HEK293 (cell line): Measurements from ENCODE around the gene SNX5.

Experiments used
- INSM2 ChIP-seq: fragments of 450-650 bp; formaldehyde crosslinking; IDR thresholded peaks from 2 replicates; pipeline ENCODE4 v1.5.1; 2016; ENCODE audit warnings: missing biosample characterization, missing genetic modification characterization
- KLF10 ChIP-seq: fragments of 450-650 bp; IDR thresholded peaks from 2 replicates; pipeline ENCODE4 v1.5.1; 2018; ENCODE audit warnings: missing biosample characterization, mild to moderate bottlenecking, missing genetic modification characterization
- SP7 ChIP-seq: fragments of 450-650 bp; formaldehyde crosslinking; IDR thresholded peaks from 2 replicates; pipeline ENCODE4 v1.5.1; 2016; ENCODE audit warnings: missing biosample characterization, missing genetic modification characterization
- ZBTB26 ChIP-seq: fragments of 450-650 bp; formaldehyde crosslinking; optimal IDR thresholded peaks from 2 replicates; pipeline ENCODE3; 2016; ENCODE audit warnings: missing biosample characterization, mild to moderate bottlenecking, missing genetic modification characterization
- ZBTB7A ChIP-seq: fragments of 450-650 bp; formaldehyde crosslinking; IDR thresholded peaks from 2 replicates; pipeline ENCODE4 v1.5.1; 2016; ENCODE audit warnings: low read depth, missing biosample characterization, missing genetic modification characterization
- ZIC2 ChIP-seq: fragments of 450-650 bp; formaldehyde crosslinking; IDR thresholded peaks from 2 replicates; pipeline ENCODE4 v1.5.1; 2016; ENCODE audit warnings: missing biosample characterization, missing genetic modification characterization
- ZNF138 ChIP-seq: fragments of 450-650 bp; formaldehyde crosslinking; IDR thresholded peaks from 2 replicates; pipeline ENCODE4 v1.5.1; 2016; ENCODE audit warnings: missing biosample characterization, missing genetic modification characterization, borderline replicate concordance
- ZNF146 ChIP-seq: fragments of 450-650 bp; formaldehyde crosslinking; IDR thresholded peaks from 2 replicates; pipeline ENCODE4 v1.5.1; 2016; ENCODE audit warnings: missing biosample characterization, missing genetic modification characterization
- ZNF174 ChIP-seq: fragments of 450-650 bp; formaldehyde crosslinking; IDR thresholded peaks from 2 replicates; pipeline ENCODE4 v1.5.0; 2017; ENCODE audit warnings: missing biosample characterization, mild to moderate bottlenecking, missing genetic modification characterization
- ZNF18 ChIP-seq: fragments of 450-650 bp; formaldehyde crosslinking; IDR thresholded peaks from 2 replicates; pipeline ENCODE4 v1.5.1; 2016; ENCODE audit warnings: missing biosample characterization, missing genetic modification characterization
- ZNF223 ChIP-seq: fragments of 450-650 bp; formaldehyde crosslinking; IDR thresholded peaks from 2 replicates; pipeline ENCODE4 v1.5.1; 2016; ENCODE audit warnings: missing biosample characterization, missing genetic modification characterization
- ZNF266 ChIP-seq: fragments of 450-650 bp; formaldehyde crosslinking; IDR thresholded peaks from 2 replicates; pipeline ENCODE4 v1.5.1; 2016; ENCODE audit warnings: missing biosample characterization, missing genetic modification characterization, low read depth
- ZNF366 ChIP-seq: fragments of 450-650 bp; formaldehyde crosslinking; conservative IDR thresholded peaks from 2 replicates; pipeline ENCODE4 v1.5.1; 2016; ENCODE audit warnings: missing biosample characterization, missing genetic modification characterization
- ZNF394 ChIP-seq: fragments of 450-650 bp; formaldehyde crosslinking; IDR thresholded peaks from 2 replicates; pipeline ENCODE4 v1.5.1; 2016; ENCODE audit warnings: missing biosample characterization, missing genetic modification characterization, mild to moderate bottlenecking, moderate library complexity, borderline replicate concordance
- ZNF433 ChIP-seq: fragments of 450-650 bp; formaldehyde crosslinking; IDR thresholded peaks from 2 replicates; pipeline ENCODE4 v1.5.1; 2016; ENCODE audit warnings: missing biosample characterization, missing genetic modification characterization, low read depth
- ZNF549 ChIP-seq: fragments of 450-650 bp; IDR thresholded peaks from 2 replicates; pipeline ENCODE4 v1.5.1; 2018; ENCODE audit warnings: missing biosample characterization, missing genetic modification characterization, mild to moderate bottlenecking, inconsistent platforms, moderate library complexity
- ZNF585B ChIP-seq: fragments of 450-650 bp; formaldehyde crosslinking; IDR thresholded peaks from 2 replicates; pipeline ENCODE4 v1.5.1; 2016; ENCODE audit warnings: missing biosample characterization, missing genetic modification characterization
- ZNF596 ChIP-seq: fragments of 450-650 bp; IDR thresholded peaks from 2 replicates; pipeline ENCODE4 v1.5.0; 2018; ENCODE audit warnings: missing biosample characterization, mild to moderate bottlenecking, missing genetic modification characterization, moderate library complexity
- ZNF629 ChIP-seq: fragments of 450-650 bp; formaldehyde crosslinking; IDR thresholded peaks from 2 replicates; pipeline ENCODE4 v1.5.1; 2017; ENCODE audit warnings: missing biosample characterization, missing genetic modification characterization
- ZNF704 ChIP-seq: fragments of 450-650 bp; formaldehyde crosslinking; IDR thresholded peaks from 2 replicates; pipeline ENCODE4 v1.5.1; 2016; ENCODE audit warnings: missing biosample characterization, missing genetic modification characterization
- ZNF76 ChIP-seq: fragments of 450-650 bp; formaldehyde crosslinking; IDR thresholded peaks from 2 replicates; pipeline ENCODE4; 2016; ENCODE audit warnings: low read depth, missing biosample characterization, missing genetic modification characterization, borderline replicate concordance
- ZSCAN23 ChIP-seq: fragments of 450-650 bp; formaldehyde crosslinking; IDR thresholded peaks from 2 replicates; pipeline ENCODE4 v1.5.1; 2016; ENCODE audit warnings: missing biosample characterization, missing genetic modification characterization
- TF ChIP-seq, protein P1 (sequence below): fragments of 450-650 bp; IDR thresholded peaks from 2 replicates; pipeline ENCODE4 v1.5.1; 2018; ENCODE audit warnings: missing biosample characterization, missing genetic modification characterization
- TF ChIP-seq, protein P2 (sequence below): fragments of 450-650 bp; formaldehyde crosslinking; IDR thresholded peaks from 2 replicates; pipeline ENCODE4 v1.5.1; 2016; ENCODE audit warnings: missing biosample characterization, missing genetic modification characterization
- TF ChIP-seq, protein P3 (sequence below): fragments of 450-650 bp; formaldehyde crosslinking; IDR thresholded peaks from 2 replicates; pipeline ENCODE4 v1.5.1; 2016; ENCODE audit warnings: missing biosample characterization, missing genetic modification characterization
- TF ChIP-seq, protein P4 (sequence below): fragments of 450-650 bp; formaldehyde crosslinking; IDR thresholded peaks from 2 replicates; pipeline ENCODE4 v1.5.1; 2017; ENCODE audit warnings: missing biosample characterization, mild to moderate bottlenecking, missing genetic modification characterization, moderate library complexity

The SNX5 gene

DNA sequence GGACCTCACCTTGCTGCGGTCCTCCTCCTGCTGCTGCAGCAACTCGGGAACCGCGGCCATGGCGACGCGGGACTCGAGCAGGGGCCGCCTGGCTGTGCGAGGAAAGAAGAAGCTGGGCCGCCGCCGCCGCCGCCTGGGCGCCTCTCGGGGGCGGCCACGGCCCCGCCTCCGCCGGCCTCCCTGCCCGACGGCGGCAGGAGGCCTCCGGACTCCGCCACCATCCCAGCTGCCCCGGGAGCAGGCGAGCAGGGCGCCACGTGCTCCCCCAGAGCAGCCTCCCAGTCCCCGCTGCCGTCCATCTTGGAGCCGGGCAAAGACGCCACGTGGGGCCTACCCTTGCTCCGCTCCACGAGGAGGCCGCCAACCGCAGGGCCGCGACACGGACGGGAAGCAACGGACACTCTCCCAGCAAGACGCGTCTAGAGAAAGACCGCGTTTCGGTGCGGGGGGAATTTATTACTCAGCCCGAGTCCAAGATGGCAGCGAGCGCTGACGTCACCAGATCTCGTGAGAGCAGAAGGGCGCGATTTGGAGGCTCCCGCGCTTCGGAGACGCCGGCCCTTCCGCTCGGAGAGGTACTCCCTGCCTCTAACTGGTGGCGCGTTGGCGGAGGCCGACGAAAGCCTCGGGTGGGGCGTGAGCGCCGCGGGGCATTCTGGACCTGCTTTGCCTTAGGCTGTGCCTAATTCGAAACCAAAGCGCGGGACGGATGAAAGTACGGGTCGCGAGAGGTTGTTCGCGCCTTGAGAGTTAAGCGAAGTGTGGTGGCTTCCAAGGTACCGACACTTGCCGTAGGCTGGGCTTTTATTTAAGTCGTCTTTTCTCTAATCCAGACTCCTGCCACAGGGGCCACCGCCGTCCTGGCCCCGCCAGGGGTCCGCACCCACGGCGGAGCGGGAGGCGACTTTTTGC, at the start of gene SNX5, which contains the start of gene MGME1 (continued):
- peak; percentile 70 for TF ChIP-seq INSM2 (tag by site-specific recombination)
- TF ChIP-seq ZNF629 (tag by site-specific recombination), result peak; percentile 81; the same call in 1 of the 2 replicates
- TF ChIP-seq, protein P1, sequence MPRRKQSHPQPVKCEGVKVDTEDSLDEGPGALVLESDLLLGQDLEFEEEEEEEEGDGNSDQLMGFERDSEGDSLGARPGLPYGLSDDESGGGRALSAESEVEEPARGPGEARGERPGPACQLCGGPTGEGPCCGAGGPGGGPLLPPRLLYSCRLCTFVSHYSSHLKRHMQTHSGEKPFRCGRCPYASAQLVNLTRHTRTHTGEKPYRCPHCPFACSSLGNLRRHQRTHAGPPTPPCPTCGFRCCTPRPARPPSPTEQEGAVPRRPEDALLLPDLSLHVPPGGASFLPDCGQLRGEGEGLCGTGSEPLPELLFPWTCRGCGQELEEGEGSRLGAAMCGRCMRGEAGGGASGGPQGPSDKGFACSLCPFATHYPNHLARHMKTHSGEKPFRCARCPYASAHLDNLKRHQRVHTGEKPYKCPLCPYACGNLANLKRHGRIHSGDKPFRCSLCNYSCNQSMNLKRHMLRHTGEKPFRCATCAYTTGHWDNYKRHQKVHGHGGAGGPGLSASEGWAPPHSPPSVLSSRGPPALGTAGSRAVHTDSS (tag by site-specific recombination), result no peak
- TF ChIP-seq, protein P2, sequence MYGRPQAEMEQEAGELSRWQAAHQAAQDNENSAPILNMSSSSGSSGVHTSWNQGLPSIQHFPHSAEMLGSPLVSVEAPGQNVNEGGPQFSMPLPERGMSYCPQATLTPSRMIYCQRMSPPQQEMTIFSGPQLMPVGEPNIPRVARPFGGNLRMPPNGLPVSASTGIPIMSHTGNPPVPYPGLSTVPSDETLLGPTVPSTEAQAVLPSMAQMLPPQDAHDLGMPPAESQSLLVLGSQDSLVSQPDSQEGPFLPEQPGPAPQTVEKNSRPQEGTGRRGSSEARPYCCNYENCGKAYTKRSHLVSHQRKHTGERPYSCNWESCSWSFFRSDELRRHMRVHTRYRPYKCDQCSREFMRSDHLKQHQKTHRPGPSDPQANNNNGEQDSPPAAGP (tag by site-specific recombination), result peak; percentile 85
- TF ChIP-seq ZNF266 (tag by site-specific recombination), result no peak
- TF ChIP-seq ZNF596 (tag by site-specific recombination), result no peak
- peak; percentile 97 for TF ChIP-seq ZNF76 (tag by site-specific recombination)
- no peak for TF ChIP-seq ZNF138
- no peak; the same call in none of the 2 replicates for TF ChIP-seq ZIC2
- no peak for TF ChIP-seq ZNF549
- no peak for TF ChIP-seq ZNF174
- no peak; the same call in 1 of the 2 replicates for TF ChIP-seq ZNF366
- TF ChIP-seq ZBTB7A (tag by site-specific recombination), result no peak
- TF ChIP-seq KLF10, result peak; percentile 63; the same call in 1 of the 2 replicates
- TF ChIP-seq, protein P3, sequence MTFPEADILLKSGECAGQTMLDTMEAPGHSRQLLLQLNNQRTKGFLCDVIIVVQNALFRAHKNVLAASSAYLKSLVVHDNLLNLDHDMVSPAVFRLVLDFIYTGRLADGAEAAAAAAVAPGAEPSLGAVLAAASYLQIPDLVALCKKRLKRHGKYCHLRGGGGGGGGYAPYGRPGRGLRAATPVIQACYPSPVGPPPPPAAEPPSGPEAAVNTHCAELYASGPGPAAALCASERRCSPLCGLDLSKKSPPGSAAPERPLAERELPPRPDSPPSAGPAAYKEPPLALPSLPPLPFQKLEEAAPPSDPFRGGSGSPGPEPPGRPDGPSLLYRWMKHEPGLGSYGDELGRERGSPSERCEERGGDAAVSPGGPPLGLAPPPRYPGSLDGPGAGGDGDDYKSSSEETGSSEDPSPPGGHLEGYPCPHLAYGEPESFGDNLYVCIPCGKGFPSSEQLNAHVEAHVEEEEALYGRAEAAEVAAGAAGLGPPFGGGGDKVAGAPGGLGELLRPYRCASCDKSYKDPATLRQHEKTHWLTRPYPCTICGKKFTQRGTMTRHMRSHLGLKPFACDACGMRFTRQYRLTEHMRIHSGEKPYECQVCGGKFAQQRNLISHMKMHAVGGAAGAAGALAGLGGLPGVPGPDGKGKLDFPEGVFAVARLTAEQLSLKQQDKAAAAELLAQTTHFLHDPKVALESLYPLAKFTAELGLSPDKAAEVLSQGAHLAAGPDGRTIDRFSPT (tag by site-specific recombination), result no peak
- TF ChIP-seq ZNF394 (tag by site-specific recombination), result peak; percentile 89
- peak; percentile 91 for TF ChIP-seq SP7 (tag by site-specific recombination)
- no peak for TF ChIP-seq ZNF146 (tag by site-specific recombination)
- no peak for TF ChIP-seq ZNF433 (tag by site-specific recombination)
- no peak for TF ChIP-seq ZNF585B (tag by site-specific recombination)
- TF ChIP-seq, protein P4, sequence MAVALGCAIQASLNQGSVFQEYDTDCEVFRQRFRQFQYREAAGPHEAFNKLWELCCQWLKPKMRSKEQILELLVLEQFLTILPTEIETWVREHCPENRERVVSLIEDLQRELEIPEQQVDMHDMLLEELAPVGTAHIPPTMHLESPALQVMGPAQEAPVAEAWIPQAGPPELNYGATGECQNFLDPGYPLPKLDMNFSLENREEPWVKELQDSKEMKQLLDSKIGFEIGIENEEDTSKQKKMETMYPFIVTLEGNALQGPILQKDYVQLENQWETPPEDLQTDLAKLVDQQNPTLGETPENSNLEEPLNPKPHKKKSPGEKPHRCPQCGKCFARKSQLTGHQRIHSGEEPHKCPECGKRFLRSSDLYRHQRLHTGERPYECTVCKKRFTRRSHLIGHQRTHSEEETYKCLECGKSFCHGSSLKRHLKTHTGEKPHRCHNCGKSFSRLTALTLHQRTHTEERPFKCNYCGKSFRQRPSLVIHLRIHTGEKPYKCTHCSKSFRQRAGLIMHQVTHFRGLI (tag by site-specific recombination), result peak; percentile 69
- no peak for TF ChIP-seq ZNF18 (tag by site-specific recombination)
- no peak for TF ChIP-seq ZSCAN23 (tag by site-specific recombination)
- TF ChIP-seq ZNF223 (tag by site-specific recombination), result no peak
- no peak for TF ChIP-seq ZNF704
- peak; percentile 69 for TF ChIP-seq ZBTB26
